KOPT-K1 (cell line): ENCODE data around the gene DGKK.

Experiments
- H3K27ac ChIP-seq: fragments of 200-600 bp; sonication (generic); 2 replicates; pipeline ENCODE4 v1.5.1; 2016; ENCODE audit warnings: antibody characterized with exemption, mild to moderate bottlenecking, low read depth, low read length; ENCODE audit not compliant: poor library complexity, severe bottlenecking
- H3K36me3 ChIP-seq: fragments of 200-600 bp; sonication (generic); 2 replicates; pipeline ENCODE4 v1.5.1; 2017; ENCODE audit warnings: antibody characterized with exemption, mild to moderate bottlenecking, low read length, moderate library complexity; ENCODE audit not compliant: insufficient read depth
- H3K9me3 ChIP-seq: fragments of 200-600 bp; sonication (generic); 2 replicates; pipeline ENCODE4 v1.5.1; 2017; ENCODE audit warnings: antibody characterized with exemption, low read length, mild to moderate bottlenecking; ENCODE audit not compliant: insufficient read depth, poor library complexity, severe bottlenecking

The DGKK gene

DNA sequence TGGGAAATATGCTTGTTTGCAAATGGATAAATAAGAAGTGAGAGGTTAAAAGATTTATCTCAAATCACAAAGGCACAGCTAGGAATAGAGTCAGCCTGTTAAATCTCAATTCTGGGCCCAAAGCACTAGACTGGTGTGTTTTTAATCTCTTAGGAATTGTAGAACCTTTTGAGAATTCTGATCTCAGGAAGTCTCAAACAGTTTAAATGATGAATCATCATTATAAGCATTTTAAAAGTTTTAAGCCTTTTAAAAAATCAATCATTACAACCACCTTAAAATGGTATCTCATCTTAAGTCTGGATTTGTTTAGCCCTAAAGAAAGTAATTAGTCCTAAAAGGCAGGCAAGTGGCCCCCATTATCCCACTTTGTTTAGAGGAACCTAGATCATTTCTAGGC, 17.8 kb downstream of the DGKK start:
- Histone ChIP-seq H3K36me3 (no peaks in the 10 kb centered on the region), H3K9me3 (no peaks in the 10 kb centered on the region)

DNA sequence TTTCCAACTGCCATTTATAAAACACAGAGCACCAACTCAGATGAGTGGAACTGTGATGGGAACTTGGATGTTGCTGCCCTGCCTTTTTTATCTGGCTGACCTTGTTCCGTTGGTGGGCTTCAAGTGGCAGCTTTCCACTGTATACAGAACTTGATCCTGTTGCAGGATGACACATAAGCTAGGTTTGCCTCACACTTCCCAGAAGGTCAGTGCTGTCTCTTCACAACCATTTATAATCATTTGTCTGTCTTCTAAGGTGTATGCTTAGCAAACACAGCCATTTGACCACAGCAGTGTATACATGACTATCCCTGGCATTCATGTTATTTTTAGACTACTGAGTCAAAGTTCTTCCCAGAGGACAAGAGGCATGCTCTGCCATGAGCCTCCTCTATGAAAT, 20.3 kb downstream of the DGKK start:
- Histone ChIP-seq H3K36me3 (no peaks in the 10 kb centered on the region), H3K27ac (no peak overlapping the region), H3K9me3 (no peaks in the 10 kb centered on the region)

More for the DNA sequence above, 17.8 kb downstream of the DGKK start:
- H3K27ac ChIP-seq: no peak overlapping the region

- no peak overlapping the region for H3K27ac ChIP-seq
- H3K9me3 ChIP-seq: no peaks in the 10 kb centered on the region
- no peaks in the 10 kb centered on the region for H3K36me3 ChIP-seq
Observed at GRCh38 chrX:50448565-50448964, 22.1 kb downstream of the DGKK start.

DNA sequence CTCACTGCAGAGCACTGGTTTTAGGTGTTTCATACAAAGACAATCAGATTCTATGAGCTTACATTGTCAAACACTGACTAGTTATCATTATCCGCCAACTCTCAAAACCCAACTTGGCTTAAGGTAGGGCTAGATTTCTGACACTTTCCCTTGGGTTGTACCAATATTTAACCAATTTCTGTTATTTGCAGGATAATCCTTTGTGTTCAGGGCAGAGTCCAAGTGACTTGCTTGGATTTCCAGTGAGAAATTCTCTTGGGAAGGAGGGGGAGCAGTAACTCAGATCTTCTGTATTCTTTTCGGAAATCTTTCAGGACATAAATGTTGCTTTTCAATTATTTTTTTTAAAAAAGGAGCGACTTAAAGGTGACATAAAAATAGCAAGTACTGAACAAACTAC, 23.1 kb downstream of the DGKK start:
- Histone ChIP-seq H3K36me3 (no peaks in the 10 kb centered on the region), H3K27ac (no peak overlapping the region), H3K9me3 (no peaks in the 10 kb centered on the region)

- Histone ChIP-seq H3K27ac (no peak overlapping the region), H3K36me3 (no peaks in the 10 kb centered on the region), H3K9me3 (no peaks in the 10 kb centered on the region)
Observed at GRCh38 chrX:50442426-50443116, 28.1 kb downstream of the DGKK start.

GRCh38 chrX:50436797-50437196, 33.8 kb downstream of the DGKK start:
- Histone ChIP-seq H3K9me3 (no peaks in the 10 kb centered on the region), H3K36me3 (no peaks in the 10 kb centered on the region), H3K27ac (no peak overlapping the region)

GRCh38 chrX:50432829-50433289, 37.8 kb downstream of the DGKK start:
- no peaks in the 10 kb centered on the region for H3K9me3 ChIP-seq
- no peaks in the 10 kb centered on the region for H3K36me3 ChIP-seq
- H3K27ac ChIP-seq: no peak overlapping the region

DNA sequence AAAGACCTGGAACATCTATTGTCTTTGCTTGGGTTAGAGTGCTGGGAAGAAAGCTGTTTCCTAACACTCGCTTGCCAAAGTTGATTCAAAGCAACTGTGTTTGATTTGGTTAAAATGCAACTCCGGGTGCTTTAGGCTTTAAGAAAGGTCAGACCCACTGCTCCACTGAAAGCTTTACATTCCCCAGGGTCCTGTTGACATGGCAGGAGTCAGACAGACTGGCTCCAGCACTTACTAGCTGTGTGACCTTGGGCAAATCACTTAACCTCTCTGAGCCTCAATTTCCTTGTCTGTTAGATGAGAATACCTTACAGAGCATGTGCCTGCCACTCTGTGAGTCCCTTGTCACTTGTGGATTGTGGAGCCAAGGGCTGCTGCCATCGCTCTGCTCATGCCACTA, 39.0 kb downstream of the DGKK start:
- Histone ChIP-seq H3K27ac (no peak overlapping the region), H3K36me3 (no peaks in the 10 kb centered on the region)

DNA sequence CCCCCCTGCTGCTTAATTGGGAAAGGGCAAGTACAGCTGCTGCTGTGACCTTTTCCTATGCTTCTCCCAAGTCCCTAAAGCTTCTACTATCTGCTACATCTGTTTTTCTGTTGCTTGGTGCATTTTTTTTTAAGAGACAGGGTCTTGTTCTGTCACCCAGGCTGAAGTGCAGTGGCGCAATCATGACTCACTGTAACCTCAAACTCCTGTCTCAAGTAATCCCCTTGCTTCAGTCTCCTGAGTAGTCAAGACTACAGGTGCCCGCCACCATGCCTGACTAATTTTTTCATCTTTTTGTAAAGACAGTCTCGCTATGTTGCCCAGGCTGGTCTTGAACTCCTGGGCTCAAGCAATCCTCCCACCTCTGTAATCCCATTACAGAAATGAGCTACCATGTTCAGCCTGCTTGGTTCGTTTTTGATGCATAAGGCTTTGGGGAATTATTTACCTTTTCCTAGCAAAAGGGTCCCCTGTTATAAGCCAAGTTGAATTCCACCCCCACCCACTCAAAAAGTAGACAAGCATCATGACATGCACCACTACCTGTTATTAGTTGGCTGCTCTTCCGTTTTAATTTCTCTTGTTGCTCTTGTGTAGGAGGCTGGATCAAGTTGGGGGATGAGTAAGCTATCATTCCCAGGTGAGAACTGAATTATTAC, 39.6 kb downstream of the DGKK start:
- H3K36me3 ChIP-seq: no peaks in the 10 kb centered on the region
- H3K9me3 ChIP-seq: no peaks in the 10 kb centered on the region
- no peak overlapping the region for H3K27ac ChIP-seq

More for the DNA sequence above, 39.0 kb downstream of the DGKK start:
- H3K9me3 ChIP-seq: no peaks in the 10 kb centered on the region

- no peaks in the 10 kb centered on the region for H3K9me3 ChIP-seq
- no peak overlapping the region for H3K27ac ChIP-seq
- H3K36me3 ChIP-seq: no peaks in the 10 kb centered on the region
Observed at GRCh38 chrX:50428174-50428573, 42.5 kb downstream of the DGKK start.

GRCh38 chrX:50407976-50408375, 62.6 kb downstream of the DGKK start:
- Histone ChIP-seq H3K9me3 (no peaks in the 10 kb centered on the region), H3K36me3 (no peaks in the 10 kb centered on the region)

GRCh38 chrX:50403903-50404302, 66.7 kb downstream of the DGKK start:
- no peak overlapping the region for H3K27ac ChIP-seq
- no peaks in the 10 kb centered on the region for H3K9me3 ChIP-seq
- H3K36me3 ChIP-seq: no peaks in the 10 kb centered on the region

More at GRCh38 chrX:50407976-50408375, 62.6 kb downstream of the DGKK start:
- no peak overlapping the region for H3K27ac ChIP-seq

GRCh38 chrX:50402886-50403285, 67.7 kb downstream of the DGKK start:
- no peaks in the 10 kb centered on the region for H3K36me3 ChIP-seq
- no peak overlapping the region for H3K27ac ChIP-seq
- H3K9me3 ChIP-seq: no peaks in the 10 kb centered on the region

GRCh38 chrX:50393902-50394301, 76.7 kb downstream of the DGKK start:
- no peaks in the 10 kb centered on the region for H3K9me3 ChIP-seq
- no peak overlapping the region for H3K27ac ChIP-seq
- no peaks in the 10 kb centered on the region for H3K36me3 ChIP-seq

DNA sequence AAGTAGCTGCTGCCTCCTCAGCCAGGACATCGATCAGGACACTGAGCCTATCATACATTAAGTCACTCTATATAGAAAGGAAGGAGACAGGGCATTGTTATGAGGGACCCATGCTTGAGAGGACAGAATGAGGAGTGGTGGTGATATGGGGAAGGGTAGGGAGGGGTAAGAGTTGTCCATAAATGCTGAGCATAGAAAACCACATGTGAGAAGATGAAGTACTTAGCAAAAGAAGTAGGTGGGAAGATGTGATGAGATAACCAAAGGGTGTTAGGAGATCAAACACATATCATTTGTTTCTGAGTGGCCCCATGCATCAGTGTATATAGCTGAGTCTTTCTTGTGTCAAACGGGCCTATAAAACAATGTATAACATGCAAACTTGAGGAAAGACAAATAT, 84.1 kb downstream of the DGKK start:
- Histone ChIP-seq H3K9me3 (no peaks in the 10 kb centered on the region), H3K36me3 (no peaks in the 10 kb centered on the region), H3K27ac (no peak overlapping the region)
